H1 (cell line): Measurements from ENCODE around the gene CCS. TPM values are rescaled to one million over a fixed set of nuclear protein-coding genes. Genes with fewer than 3 reads are reported as not detected.

Source experiments
- CTCF ChIA-PET: fragments of 300-600 bp; sonication (Branson Sonifier 250); formaldehyde crosslinking; loops from one replicate; lab custom pipeline; 2021; ENCODE audit not compliant: partially characterized antibody; lab: Charles Lee
- POLR2A ChIA-PET: fragments of 300-600 bp; sonication (Branson Sonifier 250); formaldehyde crosslinking; loops from one replicate; lab custom pipeline; 2021; ENCODE audit warnings: inconsistent platforms; ENCODE audit not compliant: partially characterized antibody; lab: Charles Lee
- DNase-seq, 2 experiments: peaks; one replicate each; pipeline versions ENCODE4 v3.0.0 to v3.0.0-alpha.2; 2010 to 2022; ENCODE audit warnings: low spot score in 2 of 2, low read depth in 1 of 2, mixed read lengths in 1 of 2
- FAIRE-seq: peaks from 2 replicates; lab custom pipeline; 2011; peaks lifted over from hg19 to GRCh38; lab: Jason Lieb, UNC
- H2AFZ ChIP-seq: 2 replicates; pipeline ENCODE4 v1.8.1; 2012; ENCODE audit warnings: low read length, inconsistent platforms
- H2AK5ac ChIP-seq: 2 replicates; pipeline ENCODE4 v1.6.1; 2013; ENCODE audit warnings: low read depth, low read length
- H2BK120ac ChIP-seq: replicated peaks from 2 replicates; pipeline ENCODE3; 2013; ENCODE audit warnings: low read depth, low read length, inconsistent platforms
- H2BK12ac ChIP-seq: 2 replicates; pipeline ENCODE4 v1.6.1; 2013; ENCODE audit warnings: low read depth, low read length
- H2BK15ac ChIP-seq: 2 replicates; pipeline ENCODE4 v1.6.1; 2013; ENCODE audit warnings: low read length
- H2BK20ac ChIP-seq: 2 replicates; pipeline ENCODE4 v1.6.1; 2013; ENCODE audit warnings: low read length
- H2BK5ac ChIP-seq: 2 replicates; pipeline ENCODE4 v1.6.1; 2013; ENCODE audit warnings: low read depth, low read length
- H3K14ac ChIP-seq: 2 replicates; pipeline ENCODE4 v1.6.1; 2013; ENCODE audit warnings: inconsistent platforms; ENCODE audit not compliant: insufficient read length
- H3K18ac ChIP-seq: 2 replicates; pipeline ENCODE4 v1.6.1; 2013; ENCODE audit warnings: low read length; ENCODE audit errors: extremely low read depth
- H3K23ac ChIP-seq: 2 replicates; pipeline ENCODE4 v1.6.1; 2013; ENCODE audit warnings: inconsistent platforms; ENCODE audit not compliant: insufficient read length
- H3K23me2 ChIP-seq: 2 replicates; pipeline ENCODE4 v1.6.1; 2013; ENCODE audit warnings: low read depth, low read length
- H3K27ac ChIP-seq: 2 replicates; pipeline ENCODE4 v1.6.1; 2011; ENCODE audit warnings: low read depth, low read length, inconsistent platforms
- H3K27me3 ChIP-seq, 4 experiments: replicated peaks in 1 of 4; 1 replicate in 1 of 4; 2 replicates in 3 of 4; pipeline versions ENCODE4 v1.6.1 to v1.8.1; 2011 to 2013; ENCODE audit warnings: low read length in 3 of 4, mild to moderate bottlenecking in 3 of 4, inconsistent platforms in 2 of 4, mixed read lengths in 2 of 4, moderate library complexity in 1 of 4; ENCODE audit not compliant: control insufficient read depth in 3 of 4, insufficient read depth in 3 of 4; ENCODE audit errors: extremely low read depth in 1 of 4
- H3K36me3 ChIP-seq, 4 experiments: 2 replicates each; pipeline versions ENCODE4 v1.6.1 to v1.8.1; 2011 to 2013; ENCODE audit warnings: mild to moderate bottlenecking in 4 of 4, low read length in 3 of 4, moderate library complexity in 2 of 4, control low read depth in 1 of 4, inconsistent platforms in 1 of 4; ENCODE audit not compliant: insufficient read depth in 4 of 4, control insufficient read depth in 2 of 4
- H3K4ac ChIP-seq: replicated peaks from 2 replicates; pipeline ENCODE3; 2013; ENCODE audit warnings: low read length, low read depth, mixed read lengths, inconsistent platforms; ENCODE audit not compliant: insufficient read length
- H3K4me1 ChIP-seq, 4 experiments: replicated peaks in 1 of 4; 1 replicate in 1 of 4; 2 replicates in 3 of 4; pipeline versions ENCODE4 v1.6.1 to v1.8.1; 2011 to 2013; ENCODE audit warnings: low read length in 3 of 4, inconsistent platforms in 2 of 4, mixed read lengths in 1 of 4; ENCODE audit not compliant: insufficient read depth in 4 of 4, control insufficient read depth in 3 of 4
- H3K4me2 ChIP-seq, 2 experiments: 2 replicates each; pipeline versions ENCODE4 v1.6.1 to v1.8.1; 2011 to 2013; ENCODE audit warnings: low read depth in 2 of 2, low read length in 2 of 2, control low read depth in 1 of 2, inconsistent platforms in 1 of 2, mild to moderate bottlenecking in 1 of 2; ENCODE audit not compliant: insufficient read depth in 1 of 2
- H3K4me3 ChIP-seq, 4 experiments: fragments of 200-600, 300-600 bp in 1 of 4; sonication (generic), shearing (Covaris generic), sonication (Bioruptor Twin) in 1 of 4; 2 replicates each; pipeline versions ENCODE4 v1.5.1 to v1.8.1; 2011 to 2016; ENCODE audit warnings: low read length in 4 of 4, low read depth in 3 of 4, control low read depth in 2 of 4, inconsistent platforms in 2 of 4, mild to moderate bottlenecking in 2 of 4, mixed read lengths in 1 of 4, moderate library complexity in 1 of 4; ENCODE audit not compliant: insufficient read depth in 2 of 4; ENCODE audit errors: extremely low read depth in 1 of 4
- H3K56ac ChIP-seq: replicated peaks from 2 replicates; pipeline ENCODE3; 2013; ENCODE audit warnings: low read depth, mild to moderate bottlenecking, mixed read lengths, low read length, inconsistent platforms; ENCODE audit not compliant: insufficient read length
- H3K79me1 ChIP-seq: 2 replicates; pipeline ENCODE4 v1.6.1; 2013; ENCODE audit warnings: low read depth, low read length, control low read depth
- H3K79me2 ChIP-seq, 2 experiments: 2 replicates each; pipeline versions ENCODE4 v1.6.1 to v1.8.1; 2012 to 2013; ENCODE audit warnings: low read length in 2 of 2, mild to moderate bottlenecking in 2 of 2, inconsistent platforms in 1 of 2; ENCODE audit not compliant: insufficient read depth in 2 of 2, control insufficient read depth in 1 of 2
- H3K9ac ChIP-seq, 4 experiments: replicated peaks in 1 of 4; 1 replicate in 1 of 4; 2 replicates in 3 of 4; pipeline versions ENCODE4 v1.6.1 to v1.8.1; 2011 to 2013; ENCODE audit warnings: low read depth in 3 of 4, low read length in 3 of 4, control low read depth in 2 of 4, mild to moderate bottlenecking in 2 of 4, moderate library complexity in 2 of 4, inconsistent platforms in 1 of 4; ENCODE audit errors: extremely low read depth in 1 of 4
- H3K9me3 ChIP-seq, 2 experiments: 2 replicates each; pipeline versions ENCODE4 v1.6.1 to v1.8.1; 2012 to 2013; ENCODE audit warnings: mild to moderate bottlenecking in 2 of 2, moderate library complexity in 2 of 2, control low read depth in 1 of 2, inconsistent platforms in 1 of 2, low read depth in 1 of 2, low read length in 1 of 2, mixed read lengths in 1 of 2; ENCODE audit not compliant: insufficient read depth in 2 of 2
- H4K20me1 ChIP-seq, 2 experiments: replicated peaks in 1 of 2; 2 replicates each; pipeline versions ENCODE3 to v1.8.1; 2011 to 2013; ENCODE audit warnings: inconsistent platforms in 2 of 2, low read length in 2 of 2, mild to moderate bottlenecking in 1 of 2; ENCODE audit not compliant: insufficient read depth in 2 of 2, control insufficient read depth in 1 of 2
- H4K5ac ChIP-seq: 2 replicates; pipeline ENCODE4 v1.6.1; 2013; ENCODE audit warnings: low read length, low read depth, mixed read lengths, inconsistent platforms; ENCODE audit not compliant: insufficient read length
- H4K8ac ChIP-seq: 2 replicates; pipeline ENCODE4 v1.8.0; 2013; ENCODE audit warnings: mild to moderate bottlenecking, moderate library complexity, low read length, inconsistent platforms; ENCODE audit not compliant: insufficient read depth; ENCODE audit errors: extremely low read depth
- H4K91ac ChIP-seq: replicated peaks from 2 replicates; pipeline ENCODE3; 2013; ENCODE audit warnings: low read length, mixed read lengths, inconsistent platforms; ENCODE audit not compliant: insufficient read length
- BACH1 ChIP-seq: IDR thresholded peaks from 2 replicates; pipeline ENCODE4 v1.6.1; 2012; ENCODE audit warnings: low read length, improper control_type of control experiment
- GTF2F1 ChIP-seq: IDR thresholded peaks from 2 replicates; pipeline ENCODE4 v1.6.1; 2012; ENCODE audit warnings: low read depth, low read length, improper control_type of control experiment, borderline replicate concordance
- JUN ChIP-seq: IDR thresholded peaks from 2 replicates; pipeline ENCODE4 v1.6.1; 2011; ENCODE audit warnings: low read depth, mild to moderate bottlenecking, improper control_type of control experiment, low read length
- KDM4A ChIP-seq: IDR thresholded peaks from one replicate; pipeline ENCODE4 v1.7.1; 2012; ENCODE audit warnings: low read depth, mild to moderate bottlenecking, moderate library complexity, low read length, inconsistent platforms; ENCODE audit not compliant: severe bottlenecking
- NANOG ChIP-seq: IDR thresholded peaks from 2 replicates; pipeline ENCODE4 v1.6.1; 2011; ENCODE audit warnings: low read length, low read depth, mild to moderate bottlenecking, inconsistent platforms; ENCODE audit not compliant: insufficient read depth, poor library complexity, severe bottlenecking
- SIN3A ChIP-seq, 2 experiments: IDR thresholded peaks in 1 of 2; conservative IDR thresholded peaks in 1 of 2; 2 replicates each; pipeline ENCODE4 v1.6.1; 2011 to 2012; ENCODE audit warnings: low read length in 2 of 2, improper control_type of control experiment in 1 of 2, low read depth in 1 of 2, mild to moderate bottlenecking in 1 of 2
- ZNF274 ChIP-seq: IDR thresholded peaks from 2 replicates; pipeline ENCODE4 v1.7.0; 2012; ENCODE audit warnings: low read length, borderline replicate concordance; ENCODE audit errors: extremely low read depth
- WGBS, 2 experiments: shearing (Covaris generic) in 1 of 2; methylation state at CpG; one replicate each; pipeline versions ENCODE4 v1.1.6 to v1.1.7; 2013 to 2015; ENCODE audit warnings: low lambda C conversion rate in 2 of 2, mixed read lengths in 2 of 2, inconsistent platforms in 1 of 2, low coverage in 1 of 2, missing lambda C conversion rate in 1 of 2; ENCODE audit not compliant: insufficient replicate concordance in 2 of 2, insufficient coverage in 1 of 2, insufficient read length in 1 of 2; ENCODE audit errors: extremely low coverage in 1 of 2, missing lambda C conversion rate in 1 of 2; 5-methylcytosine and 5-hydroxymethylcytosine counted together
- polyA plus RNA-seq, 7 experiments: library from polyadenylated mRNA; depleted of rRNA in 3 of 7; stranded (reverse) in 5 of 7; unstranded in 2 of 7; fragments of >200 nt in 5 of 7; fragments of 200-250 nt in 2 of 7; gene quantifications; 1 replicate in 5 of 7; 2 replicates in 1 of 7; 4 replicates in 1 of 7; pipeline versions ENCODE4 v1.2.1 to v1.2.3, GENCODE V29; 2011 to 2013; ENCODE audit warnings: missing spikeins in 2 of 7, mixed read lengths in 2 of 7
- total RNA-seq: library from RNA; stranded (reverse); fragmentation: NEBNext Ultra II Directional; extraction: Animal tissue kit (Norgen Biotek cat#: 25700); gene quantifications from 2 replicates; pipeline ENCODE4 v1.2.1, GENCODE V29; 2021

Gene CCS
- total and polyA plus RNA-seq, 2 of the 8 experiments (the other 6 are each of a cell fraction or from before 2014, with no cell fraction given), result 37.1 to 37.7 TPM

GRCh38 chr11:66632952-66633351 is 40.0 kb downstream of the CCS start:
- CTCF ChIA-PET, result interaction anchor here (1.2 to 1.5 kb wide), 3 partner anchors 11 to 53 kb away, joined by 3 to 4 read pairs (median 4); no protein-coding TSS in a partner anchor
- H2BK120ac ChIP-seq, result no peak overlapping the region
- no peaks in the 10 kb centered on the region for H3K27me3 ChIP-seq
- no peak overlapping the region for H4K91ac ChIP-seq
- no peak overlapping the region for H3K4ac ChIP-seq
- no peak overlapping the region for H4K8ac ChIP-seq
- no peak overlapping the region for H2BK12ac ChIP-seq
- FAIRE-seq, result no peak
- H2BK5ac ChIP-seq, result no peak overlapping the region
- no peak overlapping the region for H2BK15ac ChIP-seq
- no peak for TF ChIP-seq GTF2F1
- TF ChIP-seq ZNF274, result no peak
- TF ChIP-seq KDM4A, result no peak
- TF ChIP-seq BACH1, result no peak
- TF ChIP-seq NANOG, result no peak
- no peak for TF ChIP-seq SIN3A (conservative IDR thresholded peaks at IDR 0.05 in 1 of 2, IDR thresholded peaks at IDR 0.05 in 1 of 2; ENCODE audit: low read depth in 1 of 2, low read length in 2 of 2)
- no peak for TF ChIP-seq JUN
- POLR2A ChIA-PET, result interaction anchor here (0.6 to 66.2 kb wide), 4 partner anchors 10 to 86 kb away, joined by 3 to 2165 read pairs (median 1084); partner anchors contain the start of genes ACTN3, CCDC87, CCS and RBM14
- H3K4me3 ChIP-seq, result no peak overlapping the region
- no peak overlapping the region for H3K9ac ChIP-seq
- WGBS, 2 experiments, result 97% methylated on average over 2 of the region's 2 CpGs; no CpG with 5 or more reads in 1 of the 2 experiments
- no peaks in the 10 kb centered on the region; the same call in 1 of the 2 replicates for H3K23me2 ChIP-seq
- H3K18ac ChIP-seq, result no peak overlapping the region
- H4K20me1 ChIP-seq, result peaks cover 10 to 23% of the 10 kb centered on the region in 2 experiments
- H2BK20ac ChIP-seq, result no peak overlapping the region
- H3K36me3 ChIP-seq, result peaks cover 17 to 54% (median 33%) of the 10 kb centered on the region in 4 experiments
- no peak overlapping the region for H2AK5ac ChIP-seq
- H4K5ac ChIP-seq, result no peak overlapping the region
- no peak overlapping the region for H3K4me2 ChIP-seq
- peaks cover 21% of the 10 kb centered on the region for H3K79me1 ChIP-seq
- H3K56ac ChIP-seq, result no peak overlapping the region
- no peaks in the 10 kb centered on the region for H3K9me3 ChIP-seq
- H3K14ac ChIP-seq, result no peak overlapping the region
- no peak for DNase-seq
- H3K27ac ChIP-seq, result no peak overlapping the region
- peaks cover 0 to 3% (median 2%) of the 10 kb centered on the region in 4 experiments; a peak in 5 of 7 replicates for H3K4me1 ChIP-seq
- no peak overlapping the region for H3K23ac ChIP-seq
- peaks cover 11 to 79% of the 10 kb centered on the region in 2 experiments for H3K79me2 ChIP-seq
- H2AFZ ChIP-seq, result no peak overlapping the region
